ENCODE results near the gene CSF1. TPM values are rescaled to one million over a fixed set of nuclear protein-coding genes. Genes with fewer than 3 reads are reported as not detected.

Gene CSF1
- total and polyA plus RNA-seq, 2 of the 13 experiments (the other 11 are each of a cell fraction or from before 2014, with no cell fraction given), result 4.6 to 13.3 TPM

GRCh38 chr1:109877317-109877771, 33.3 kb upstream of the CSF1 start (continued):
- TF ChIP-seq PRDM15 (CRISPR knock-in tag; IDR thresholded peaks at IDR 0.05) (0 out of 2 replicates have a peak, but pooled peaks have one; percentile 39), FOXJ3 (CRISPR knock-in tag; IDR thresholded peaks at IDR 0.05; ENCODE audit: borderline replicate concordance) (peak; percentile 52; the same call in 1 of the 2 replicates), ZNF709 (CRISPR knock-in tag; IDR thresholded peaks at IDR 0.05) (no peak), ZNF777 (CRISPR knock-in tag; IDR thresholded peaks at IDR 0.05) (no peak), ZNF354B (CRISPR knock-in tag; IDR thresholded peaks at IDR 0.05) (no peak), ZNF547 (CRISPR knock-in tag; IDR thresholded peaks at IDR 0.05) (no peak), ZNF75D (CRISPR knock-in tag; IDR thresholded peaks at IDR 0.05; ENCODE audit: borderline replicate concordance) (no peak), ZNF317 (CRISPR knock-in tag; IDR thresholded peaks at IDR 0.05) (no peak), ZNF510 (CRISPR knock-in tag; IDR thresholded peaks at IDR 0.05; ENCODE audit: low read depth) (no peak), ATF7-NPFF (CRISPR knock-in tag; IDR thresholded peaks at IDR 0.05; ENCODE audit: low read depth) (0 out of 2 replicates have a peak, but pooled peaks have one; percentile 32), SMYD3 (CRISPR knock-in tag; IDR thresholded peaks at IDR 0.05) (no peak), ARHGAP35 (CRISPR knock-in tag; IDR thresholded peaks at IDR 0.05; ENCODE audit: borderline replicate concordance) (no peak), TBP (CRISPR knock-in tag; IDR thresholded peaks at IDR 0.05) (no peak), ZNF773 (CRISPR knock-in tag; IDR thresholded peaks at IDR 0.05; ENCODE audit: borderline replicate concordance) (no peak), HOXA9 (CRISPR knock-in tag; IDR thresholded peaks at IDR 0.05; ENCODE audit: borderline replicate concordance) (no peak), SP140L (CRISPR knock-in tag; IDR thresholded peaks at IDR 0.05; ENCODE audit: borderline replicate concordance) (no peak), ZNF674 (CRISPR knock-in tag; IDR thresholded peaks at IDR 0.05; ENCODE audit: low read depth) (no peak), THAP11 (CRISPR knock-in tag; IDR thresholded peaks at IDR 0.05) (no peak), TCF7 (IDR thresholded peaks at IDR 0.05; ENCODE audit: low read depth) (no peak), ZNF619 (CRISPR knock-in tag; IDR thresholded peaks at IDR 0.05) (no peak), ZNF891 (CRISPR knock-in tag; IDR thresholded peaks at IDR 0.05) (0 out of 2 replicates have a peak, but pooled peaks have one; percentile 39), ZNF17 (CRISPR knock-in tag; IDR thresholded peaks at IDR 0.05) (no peak), ZBTB38 (CRISPR knock-in tag; IDR thresholded peaks at IDR 0.05) (no peak), ZBTB44 (CRISPR knock-in tag; IDR thresholded peaks at IDR 0.05) (no peak), ZBTB43 (CRISPR knock-in tag; conservative IDR thresholded peaks at IDR 0.05) (no peak), SYNCRIP (IDR thresholded peaks at IDR 0.05; ENCODE audit: insufficient read depth, low read depth, low read length) (no peak)

Data from HepG2 (cell line).